Natural killer cell (primary cell): ENCODE measurements around the gene GINS1. TPM values are rescaled to one million over a fixed set of nuclear protein-coding genes. Genes with fewer than 3 reads are reported as not detected.

Experiments used
- ATAC-seq, 3 donors: fragments of 150-1000 bp in 2 of 3; fragments of 200-7000 bp in 1 of 3; cut with Tn5 transposase; 1 replicate in 1 of 3; 2 replicates in 2 of 3; pipeline ENCODE4 v1.10.0; 2021; ENCODE audit warnings: mild to moderate bottlenecking in 2 of 3, moderate library complexity in 2 of 3
- DNase-seq, 2 donors: peaks; one replicate each; pipeline versions ENCODE4 v3.0.0 to v3.0.0-alpha.2; 2013 to 2021; ENCODE audit warnings: mixed read lengths in 1 of 2
- H3K27ac ChIP-seq: one replicate; pipeline ENCODE4 v1.5.1; 2013; ENCODE audit warnings: mild to moderate bottlenecking, low read length
- H3K27me3 ChIP-seq: one replicate; pipeline ENCODE4 v1.6.1; 2013; ENCODE audit warnings: low read length; ENCODE audit not compliant: control insufficient read depth, insufficient read depth
- H3K36me3 ChIP-seq: one replicate; pipeline ENCODE4 v1.6.1; 2013; ENCODE audit warnings: low read length; ENCODE audit not compliant: control insufficient read depth, insufficient read depth
- H3K4me1 ChIP-seq: one replicate; pipeline ENCODE4 v1.6.1; 2013; ENCODE audit warnings: low read length; ENCODE audit not compliant: control insufficient read depth, insufficient read depth
- H3K4me3 ChIP-seq: one replicate; pipeline ENCODE4 v1.5.1; 2013; ENCODE audit warnings: low read length
- H3K9me3 ChIP-seq: one replicate; pipeline ENCODE4 v1.6.1; 2013; ENCODE audit warnings: low read length; ENCODE audit not compliant: control insufficient read depth, insufficient read depth
- H3K27ac Mint-ChIP-seq, 2 donors: one replicate each; pipeline ENCODE4 v1.8.0; 2022; ENCODE audit warnings: mild to moderate bottlenecking in 2 of 2, mixed read lengths in 2 of 2, moderate library complexity in 1 of 2
- H3K27me3 Mint-ChIP-seq, 2 donors: one replicate each; pipeline ENCODE4 v1.8.0; 2022; ENCODE audit warnings: low read depth in 2 of 2, mixed read lengths in 2 of 2
- H3K36me3 Mint-ChIP-seq: one replicate; pipeline ENCODE4 v1.8.0; 2022; ENCODE audit warnings: mixed read lengths
- H3K4me1 Mint-ChIP-seq, 2 donors: one replicate each; pipeline ENCODE4 v1.8.0; 2022; ENCODE audit warnings: mixed read lengths in 2 of 2
- H3K4me3 Mint-ChIP-seq: one replicate; pipeline ENCODE4 v1.8.0; 2022; ENCODE audit warnings: mild to moderate bottlenecking, moderate library complexity, mixed read lengths
- H3K9me3 Mint-ChIP-seq, 2 donors: one replicate each; pipeline ENCODE4 v1.8.0; 2022; ENCODE audit warnings: mixed read lengths in 2 of 2
- WGBS: methylation state at CpG from one replicate; pipeline ENCODE4 v1.1.7; 2013; ENCODE audit warnings: missing lambda C conversion rate; ENCODE audit not compliant: insufficient coverage; 5-methylcytosine and 5-hydroxymethylcytosine counted together
- intact Hi-C: fragments of 100-400 bp; cut with micrococcal nuclease; formaldehyde crosslinking; loops from one replicate; pipeline ENCODE4 v1.14.2; 2022
- total RNA-seq, 4 donors: library from RNA; stranded (reverse); fragments of 120-200 nt in 1 of 4; gene quantifications; one replicate each; pipeline versions ENCODE4 v1.2.3 to v1.2.4, GENCODE V29; 2013 to 2022
- TF ChIP-seq, protein P1 (sequence below): fragments of 200-600 bp; IDR thresholded peaks from one replicate; pipeline ENCODE4 v1.8.0; 2022; ENCODE audit warnings: antibody characterized with exemption

GINS1 gene
- total RNA-seq, 3 donors from 2014 or later (not counting 1 experiment from before 2014, with no cell fraction given), result 1.3 to 1.5 (median 1.4) TPM

DNA sequence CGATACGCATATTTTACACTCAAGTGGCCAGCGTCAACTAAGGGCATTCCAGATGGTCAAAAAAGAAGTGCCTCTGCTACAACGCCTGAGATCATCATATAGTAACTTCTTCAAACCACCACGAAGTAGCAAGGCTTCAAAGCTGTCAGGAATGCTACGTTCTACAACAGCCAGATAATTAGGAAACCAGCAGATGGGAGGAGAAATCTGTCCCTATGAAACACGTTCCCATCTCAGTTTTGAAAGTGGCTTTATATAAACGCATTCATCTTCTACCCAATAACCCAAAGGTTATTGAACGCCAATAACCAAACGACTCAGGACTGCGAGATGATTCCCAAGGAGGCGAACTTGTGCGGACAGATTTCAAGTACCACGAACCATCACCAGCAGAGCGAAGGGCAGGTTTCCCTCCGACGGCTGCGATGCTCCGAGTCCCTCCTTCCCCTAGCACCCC is 18.0 kb upstream of the GINS1 start:
- 25% methylated on average over 19 of the region's 19 CpGs for WGBS
- H3K4me3 Mint-ChIP-seq, result peak overlapping the region; percentile 83
- no peak overlapping the region for H3K27ac ChIP-seq

DNA sequence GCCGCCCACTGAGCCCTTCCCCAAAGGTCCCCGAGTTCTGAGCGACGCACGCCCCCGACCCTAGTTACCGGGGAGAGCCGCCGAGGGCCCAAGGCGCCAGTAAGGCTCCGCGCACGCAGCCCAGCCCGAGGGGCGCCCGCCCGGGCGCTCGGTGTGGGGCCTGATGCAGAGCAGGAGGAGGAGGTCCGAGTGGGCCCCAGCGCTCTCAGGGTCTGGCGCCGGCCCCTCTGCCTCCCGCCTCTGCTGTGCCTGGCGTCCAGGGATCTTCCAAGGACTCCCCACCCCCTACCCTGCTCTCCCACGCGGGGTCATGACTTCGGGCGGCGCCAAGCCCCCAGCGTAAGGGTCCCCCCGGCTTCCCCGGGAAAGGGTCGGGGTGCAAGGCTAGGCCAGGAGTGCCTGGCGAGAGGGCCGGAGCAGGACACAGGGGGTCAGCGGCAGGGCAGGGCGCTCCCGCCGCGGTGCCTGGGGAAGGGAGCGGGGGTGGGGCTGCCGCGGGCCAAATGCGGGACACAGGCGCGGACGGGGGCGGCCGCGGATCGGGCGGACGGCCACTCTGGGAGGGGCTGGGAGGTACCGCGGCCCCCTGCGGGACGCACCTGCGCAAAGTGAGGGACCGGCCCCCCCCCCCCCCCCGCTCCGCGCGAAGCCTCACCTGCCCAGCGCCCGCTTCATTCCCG is 17.5 kb upstream of the GINS1 start:
- no peaks in the 10 kb centered on the region for H3K27me3 ChIP-seq
- Mint-ChIP-seq H3K9me3 (no peaks in the 10 kb centered on the region), H3K27ac (peak overlapping the region in 1 of 2 donors; percentile 42), H3K36me3 (no peaks in the 10 kb centered on the region), H3K4me3 (peak overlapping the region; percentile 90), H3K27me3 (no peaks in the 10 kb centered on the region), H3K4me1 (peaks cover 16 to 17% of the 10 kb centered on the region in 2 donors)
- H3K27ac ChIP-seq, result no peak overlapping the region
- under 1% methylated on average over 67 of the region's 67 CpGs for WGBS
- ATAC-seq (peak in 1 of 3 donors; percentile 1), DNase-seq (peak in 1 of 2 donors; percentile 27)
- H3K4me1 ChIP-seq, result peaks cover 6% of the 10 kb centered on the region
- H3K36me3 ChIP-seq, result no peaks in the 10 kb centered on the region
- peak overlapping the region; percentile 54 for H3K4me3 ChIP-seq
- H3K9me3 ChIP-seq, result no peaks in the 10 kb centered on the region
- TF ChIP-seq, protein P1, sequence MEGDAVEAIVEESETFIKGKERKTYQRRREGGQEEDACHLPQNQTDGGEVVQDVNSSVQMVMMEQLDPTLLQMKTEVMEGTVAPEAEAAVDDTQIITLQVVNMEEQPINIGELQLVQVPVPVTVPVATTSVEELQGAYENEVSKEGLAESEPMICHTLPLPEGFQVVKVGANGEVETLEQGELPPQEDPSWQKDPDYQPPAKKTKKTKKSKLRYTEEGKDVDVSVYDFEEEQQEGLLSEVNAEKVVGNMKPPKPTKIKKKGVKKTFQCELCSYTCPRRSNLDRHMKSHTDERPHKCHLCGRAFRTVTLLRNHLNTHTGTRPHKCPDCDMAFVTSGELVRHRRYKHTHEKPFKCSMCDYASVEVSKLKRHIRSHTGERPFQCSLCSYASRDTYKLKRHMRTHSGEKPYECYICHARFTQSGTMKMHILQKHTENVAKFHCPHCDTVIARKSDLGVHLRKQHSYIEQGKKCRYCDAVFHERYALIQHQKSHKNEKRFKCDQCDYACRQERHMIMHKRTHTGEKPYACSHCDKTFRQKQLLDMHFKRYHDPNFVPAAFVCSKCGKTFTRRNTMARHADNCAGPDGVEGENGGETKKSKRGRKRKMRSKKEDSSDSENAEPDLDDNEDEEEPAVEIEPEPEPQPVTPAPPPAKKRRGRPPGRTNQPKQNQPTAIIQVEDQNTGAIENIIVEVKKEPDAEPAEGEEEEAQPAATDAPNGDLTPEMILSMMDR, result no peak
- intact Hi-C loops, result loop anchor here (1.0 to 5.0 kb wide), 2 partner anchors 143 to 333 kb away; partner anchors contain the start of gene ACSS1

More for the DNA sequence above, 18.0 kb upstream of the GINS1 start:
- Mint-ChIP-seq H3K27me3 (no peaks in the 10 kb centered on the region), H3K27ac (peak overlapping the region; percentile 42 to 46), H3K36me3 (no peaks in the 10 kb centered on the region), H3K4me1 (peaks cover 16 to 17% of the 10 kb centered on the region in 2 donors), H3K9me3 (no peaks in the 10 kb centered on the region)
- DNase-seq, result peak in 1 of 2 donors; percentile 44
- intact Hi-C loops, result no loop called here
- H3K36me3 ChIP-seq, result no peaks in the 10 kb centered on the region
- H3K4me1 ChIP-seq, result peaks cover 6% of the 10 kb centered on the region
- ATAC-seq, result no peak
- TF ChIP-seq, protein P1, result no peak
- no peaks in the 10 kb centered on the region for H3K9me3 ChIP-seq
- H3K27me3 ChIP-seq, result no peaks in the 10 kb centered on the region
- H3K4me3 ChIP-seq, result peak overlapping the region; percentile 54

DNA sequence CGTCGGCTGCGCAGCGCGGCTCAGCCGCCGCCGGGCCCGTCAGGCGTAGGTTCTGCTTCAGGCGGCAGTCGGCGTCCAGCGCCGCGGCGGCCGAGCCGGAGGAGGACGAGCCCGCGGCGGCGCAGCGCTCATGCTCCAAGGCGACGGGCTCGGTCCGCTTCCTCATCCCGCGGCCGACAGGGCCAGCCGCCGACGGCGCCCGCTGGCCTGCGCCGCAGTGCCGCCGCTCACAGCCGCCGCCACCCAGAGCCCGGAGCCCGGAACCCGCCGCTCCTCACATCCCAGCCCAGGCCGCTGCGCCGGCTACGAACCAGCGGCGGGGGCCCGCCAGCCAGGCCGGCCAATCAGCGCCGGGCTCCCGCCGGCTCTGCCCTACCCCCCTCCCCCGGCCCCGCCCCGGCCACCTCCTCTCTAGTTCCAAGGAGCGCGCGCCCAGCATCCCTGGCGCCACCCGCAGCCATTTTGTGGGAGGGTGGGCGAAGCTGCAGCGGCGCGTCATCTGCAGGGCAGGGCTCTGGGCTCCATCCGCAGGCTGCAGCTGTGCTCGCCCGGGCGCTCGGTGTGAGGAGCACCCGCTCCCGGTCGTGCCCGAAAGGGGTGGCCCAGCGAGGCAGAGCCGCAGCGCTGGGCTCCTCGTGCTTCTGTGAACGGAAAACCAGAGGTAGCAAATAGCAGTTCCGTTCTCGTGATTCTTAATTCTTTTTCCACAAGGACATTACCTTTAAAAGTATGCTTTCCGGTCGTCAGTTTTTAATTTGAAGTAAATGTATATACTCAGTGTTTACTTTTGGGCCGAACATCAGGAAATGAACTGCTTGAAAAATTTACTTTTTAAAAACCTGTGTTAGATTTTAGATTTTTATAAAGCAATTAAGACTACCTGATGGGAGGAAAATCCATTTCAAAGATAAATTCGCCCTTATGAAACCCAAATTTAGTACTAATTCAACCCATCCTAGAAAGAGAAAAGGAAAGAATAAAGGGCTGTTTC is 16.6 kb upstream of the GINS1 start, which contains the start of gene ABHD12:
ABHD12 (minus strand) TSS at position 298 of the 991 bp plus-strand sequence; CDS start at position 166, 132 bp downstream.
- H3K36me3 ChIP-seq, result no peaks in the 10 kb centered on the region
- Mint-ChIP-seq H3K27me3 (no peaks in the 10 kb centered on the region), H3K9me3 (no peaks in the 10 kb centered on the region), H3K4me3 (peak within 1 kb of the TSS; percentile 90), H3K36me3 (no peaks in the 10 kb centered on the region), H3K4me1 (peaks cover 16 to 17% of the 10 kb centered on the region in 2 donors), H3K27ac (peak within 1 kb of the TSS; percentile 78 to 91)
- H3K27ac ChIP-seq, result peak within 1 kb of the TSS; percentile 46
- H3K27me3 ChIP-seq, result no peaks in the 10 kb centered on the region
- ATAC-seq, result peak; percentile 90 to 96 (median 91)
- TF ChIP-seq, protein P1, result no peak
- no peaks in the 10 kb centered on the region for H3K9me3 ChIP-seq
- intact Hi-C loops, result loop anchor here (1.0 to 5.0 kb wide), 2 partner anchors 144 to 334 kb away; partner anchors contain the start of gene ACSS1
- peaks cover 6% of the 10 kb centered on the region for H3K4me1 ChIP-seq
- WGBS, result under 1% methylated on average over 88 of the region's 91 CpGs
- peak within 1 kb of the TSS; percentile 54 for H3K4me3 ChIP-seq
- peak; percentile 87 to 96 for DNase-seq
